HG03520 (cell line): ENCODE results near the gene DIP2C.

Source experiments
- ATAC-seq: cut with Tn5 transposase; IDR thresholded peaks from one replicate; pipeline ENCODE4 v1.9.1; 2021; ENCODE audit warnings: mild to moderate bottlenecking, moderate library complexity; ENCODE audit not compliant: unreplicated experiment

Gene DIP2C

DNA sequence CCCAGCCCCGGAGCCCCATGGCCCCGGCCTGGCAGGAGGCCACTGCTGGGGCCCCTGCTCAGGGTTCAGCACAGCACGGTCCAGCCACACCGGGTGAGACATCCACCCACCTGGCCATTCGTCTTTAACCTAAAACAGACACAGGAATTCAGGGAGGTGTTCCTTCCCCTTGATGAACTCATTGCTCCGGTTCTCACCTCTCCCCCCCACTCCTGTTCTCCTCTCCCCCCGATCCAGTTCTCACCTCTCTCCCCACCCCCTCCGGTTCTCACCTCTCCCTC is 129.8 kb downstream of the DIP2C start:
- ATAC-seq = no peak

DNA sequence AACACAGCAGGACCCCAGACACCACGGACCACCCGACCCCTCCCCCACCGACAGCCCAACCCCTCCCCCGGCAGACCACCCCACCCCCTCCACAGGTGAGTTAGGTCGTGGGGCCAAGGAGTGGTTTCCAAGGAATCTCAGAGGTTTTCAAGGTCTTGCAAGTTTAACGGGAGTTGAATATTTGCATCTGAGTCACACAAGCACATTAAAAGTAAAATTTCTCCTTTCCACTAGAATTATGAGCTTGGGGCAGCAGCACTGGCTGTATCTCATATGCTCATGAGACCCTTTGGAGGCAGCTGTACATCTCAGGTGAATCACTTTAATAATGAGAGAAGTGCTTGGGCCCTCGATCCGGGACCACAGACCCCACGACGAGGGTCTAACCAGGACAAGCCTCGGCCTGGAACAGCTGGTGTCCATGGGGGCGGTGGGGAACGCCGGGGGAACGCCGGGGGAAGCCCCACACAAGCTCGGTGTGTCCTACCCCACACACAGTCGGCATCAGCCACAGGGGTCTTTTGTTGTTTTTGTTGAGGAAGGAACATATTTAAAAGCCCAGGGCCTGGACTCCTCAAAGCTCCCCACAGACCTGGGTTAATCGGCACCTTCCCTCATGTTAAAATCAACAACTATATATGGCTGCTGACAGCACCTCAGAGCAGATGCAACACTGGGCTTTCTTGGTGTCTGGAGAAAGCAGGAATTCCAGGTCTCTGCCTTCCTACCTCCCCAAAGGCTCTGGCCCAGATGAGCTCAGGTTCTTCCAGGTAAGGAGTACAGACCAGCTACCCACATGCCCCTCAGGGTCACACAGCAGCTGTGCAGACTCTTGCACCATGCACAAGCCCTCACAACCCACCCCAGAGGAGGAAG is 130.3 kb downstream of the DIP2C start:
- ATAC-seq = no peak

DNA sequence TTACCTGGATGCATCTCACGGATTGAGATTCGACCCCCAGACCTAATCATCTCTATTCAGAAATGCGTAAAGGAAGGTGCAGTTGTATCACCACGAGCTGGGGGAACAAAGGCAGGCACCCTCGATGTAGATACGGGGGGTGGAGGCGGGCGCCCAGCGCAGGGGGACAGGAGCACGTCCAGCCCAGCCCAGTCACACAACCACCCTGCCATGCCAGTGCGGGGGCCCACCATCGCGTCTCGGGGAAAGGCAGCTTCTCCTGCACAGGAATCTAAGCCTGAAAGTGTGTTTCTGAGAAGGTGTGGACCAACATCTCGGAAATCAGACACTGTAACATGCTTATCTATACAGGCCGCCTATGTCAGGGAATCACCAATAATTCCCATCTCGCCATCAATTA is 131.1 kb downstream of the DIP2C start:
- ATAC-seq = no peak

DNA sequence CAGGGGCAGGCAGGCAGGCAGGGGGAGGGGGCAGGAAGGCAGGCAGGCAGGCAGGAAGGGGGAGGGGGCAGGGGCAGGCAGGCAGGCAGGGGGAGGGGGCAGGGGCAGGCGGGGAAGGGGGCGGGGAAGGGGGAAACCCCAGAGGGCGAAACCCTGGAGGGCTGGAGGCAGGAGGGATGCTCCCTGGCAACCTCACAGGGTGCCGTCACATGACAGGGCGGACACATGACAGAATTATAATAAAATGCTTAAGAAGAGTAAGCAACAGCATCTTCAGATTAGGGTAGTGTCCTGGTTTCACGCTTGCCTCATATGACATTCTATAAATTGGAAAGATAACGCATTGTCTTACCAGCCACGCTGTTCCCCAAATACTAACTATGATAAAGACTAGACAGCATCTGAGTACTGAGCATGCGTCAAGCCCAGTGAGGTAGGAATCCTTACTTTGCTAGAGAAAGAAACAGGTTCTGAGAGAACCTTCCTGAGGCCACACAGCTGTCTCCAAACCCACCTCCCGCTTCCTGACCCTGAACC is 131.6 kb downstream of the DIP2C start:
- ATAC-seq = no peak

DNA sequence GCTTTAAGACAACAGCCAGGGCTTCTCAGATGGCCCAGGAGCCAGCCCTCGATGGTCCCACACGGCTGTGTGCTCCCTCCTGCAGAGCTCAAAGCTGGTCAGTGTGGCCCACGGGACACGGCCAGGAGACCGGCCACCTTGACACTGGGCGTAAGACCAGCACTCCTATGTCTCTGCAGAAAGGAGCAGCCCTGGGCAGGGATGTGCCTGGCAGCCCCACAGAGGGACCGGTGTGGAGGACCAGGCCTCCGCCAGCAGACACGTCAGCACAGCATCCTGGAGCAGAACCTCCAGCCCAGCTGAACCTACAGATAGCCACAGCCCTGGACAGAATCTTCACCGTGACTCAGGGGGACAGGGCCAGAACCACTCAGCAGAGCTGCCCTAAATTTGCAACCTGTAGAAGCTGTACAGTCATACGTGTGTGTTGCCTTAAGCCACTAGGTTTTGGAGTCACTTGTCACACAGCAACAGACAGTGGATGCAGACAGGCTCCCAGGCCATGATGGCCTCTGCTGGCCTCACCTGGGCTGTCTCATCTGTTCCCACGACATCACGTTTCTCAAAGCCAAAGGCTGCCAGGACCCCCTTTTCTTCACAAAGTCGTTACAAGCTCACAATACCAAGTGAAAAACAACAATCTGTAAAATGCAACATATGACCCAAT is 132.4 kb downstream of the DIP2C start:
- ATAC-seq = no peak

DNA sequence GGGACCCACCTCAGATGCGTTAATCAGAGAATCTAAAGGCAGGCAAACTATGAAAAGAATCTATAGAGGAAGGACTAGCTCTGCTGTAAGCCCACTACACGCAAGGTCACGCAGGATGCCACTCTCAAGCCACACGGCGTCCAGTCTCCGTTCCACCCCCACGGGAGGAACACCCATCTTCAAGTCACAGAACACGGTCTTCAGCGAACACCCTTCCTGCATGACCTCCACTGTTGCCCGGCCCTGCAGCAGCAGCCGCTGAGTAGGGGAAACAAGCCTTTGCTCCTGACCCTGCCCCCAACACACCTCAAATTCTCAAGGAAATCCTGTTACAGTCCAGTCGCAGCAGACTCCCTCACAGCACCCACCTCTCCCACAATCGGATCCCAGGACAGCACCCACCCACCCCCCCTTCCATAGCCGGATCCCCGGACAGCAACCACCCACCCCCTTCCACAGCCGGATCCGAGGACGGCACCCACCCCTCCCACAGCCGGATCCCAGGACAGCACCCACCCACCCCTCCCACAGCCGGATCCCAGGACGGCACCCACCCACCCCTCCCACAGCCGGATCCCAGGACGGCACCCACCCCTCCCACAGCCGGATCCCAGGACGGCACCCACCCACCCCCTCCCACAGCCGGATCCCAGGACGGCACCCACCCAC is 133.7 kb downstream of the DIP2C start:
- ATAC-seq = no peak

DNA sequence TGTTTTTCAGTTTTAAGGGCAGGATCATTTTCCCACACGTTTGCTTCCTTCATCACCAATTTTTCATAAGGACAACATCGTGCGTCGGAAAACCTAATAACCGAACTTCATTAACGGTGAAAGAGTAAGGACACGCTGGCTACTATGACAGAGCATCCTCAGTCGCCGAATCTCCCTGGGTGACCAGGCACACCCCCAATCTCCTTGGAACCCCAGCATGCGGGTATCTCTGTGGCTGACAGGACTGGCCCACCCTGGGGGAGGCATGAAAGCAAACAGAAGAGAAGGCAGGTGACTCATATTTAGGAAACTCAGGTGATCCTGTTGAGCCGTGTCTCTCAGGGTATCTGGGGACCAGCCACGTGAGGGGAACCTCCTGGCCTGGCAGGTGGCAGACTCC is 134.2 kb downstream of the DIP2C start:
- no peak for ATAC-seq

DNA sequence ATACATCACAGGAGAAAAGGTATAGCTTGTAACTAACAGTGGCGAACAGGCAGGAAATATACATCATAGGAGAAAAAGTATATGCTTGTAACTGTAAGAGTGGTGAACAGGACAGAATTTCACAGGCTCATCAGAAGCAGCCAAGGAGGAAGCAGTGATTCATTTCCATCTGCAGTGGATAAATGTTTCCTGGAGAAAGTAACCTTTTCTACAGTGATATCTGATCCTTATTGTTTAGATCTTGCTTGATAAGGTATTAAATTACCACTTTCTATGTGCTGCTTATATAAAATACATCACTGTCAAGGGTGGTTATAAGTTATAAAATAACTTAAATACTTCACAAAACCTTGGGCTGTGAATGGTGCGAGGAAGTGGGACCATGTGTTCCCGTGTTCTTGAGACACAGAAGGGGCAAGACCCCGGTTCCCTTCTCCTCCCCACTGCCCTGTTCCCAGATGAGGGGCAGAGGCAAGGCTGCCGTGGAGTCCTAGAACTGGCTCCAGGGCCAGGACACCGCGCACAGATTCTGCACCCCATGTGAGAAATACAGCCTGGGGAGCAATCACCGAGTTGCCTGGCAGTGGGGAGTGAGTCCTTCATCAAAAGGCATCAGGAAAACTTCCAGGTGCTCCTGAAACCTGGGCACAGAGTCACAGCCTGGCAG is 135.2 kb downstream of the DIP2C start:
- no peak for ATAC-seq

DNA sequence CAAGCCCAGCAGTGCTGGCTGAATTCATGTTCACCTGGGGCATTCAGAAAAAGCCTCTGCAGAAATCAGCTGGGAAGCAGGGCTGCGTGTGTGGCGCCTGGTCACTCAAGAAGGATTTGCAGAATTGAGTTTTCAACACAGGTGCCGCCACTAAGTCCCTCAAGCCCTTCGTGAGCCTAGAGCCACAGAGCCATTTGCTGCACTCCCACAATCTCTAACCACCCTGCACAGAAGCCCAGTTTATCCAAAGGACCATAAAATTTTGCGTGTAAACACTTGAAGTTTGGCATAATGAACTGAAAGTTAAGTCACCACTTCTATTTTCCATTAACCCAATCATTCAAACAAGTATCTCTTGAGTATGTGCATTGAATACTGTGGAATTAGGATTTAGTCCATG is 136.2 kb downstream of the DIP2C start:
- ATAC-seq = no peak

DNA sequence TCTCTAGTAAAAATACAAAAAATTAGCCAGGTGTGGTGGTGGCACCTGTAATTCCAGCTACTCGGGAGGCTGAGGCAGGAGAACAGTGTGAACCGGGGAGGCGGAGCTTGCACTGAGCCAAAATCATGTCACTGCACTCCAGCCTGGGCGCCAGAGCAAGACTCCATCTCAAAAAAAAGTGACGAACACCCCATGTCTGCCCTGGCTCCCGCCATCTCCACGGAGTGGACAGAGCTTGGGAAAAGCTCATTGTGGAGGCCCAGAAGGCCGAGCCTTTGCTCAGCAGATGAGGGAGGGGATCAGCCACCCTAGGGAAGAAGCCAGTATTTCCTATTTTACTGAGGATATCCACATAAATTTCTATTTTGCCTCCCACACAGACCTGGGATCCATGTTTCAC is 136.8 kb downstream of the DIP2C start:
- ATAC-seq = no peak

DNA sequence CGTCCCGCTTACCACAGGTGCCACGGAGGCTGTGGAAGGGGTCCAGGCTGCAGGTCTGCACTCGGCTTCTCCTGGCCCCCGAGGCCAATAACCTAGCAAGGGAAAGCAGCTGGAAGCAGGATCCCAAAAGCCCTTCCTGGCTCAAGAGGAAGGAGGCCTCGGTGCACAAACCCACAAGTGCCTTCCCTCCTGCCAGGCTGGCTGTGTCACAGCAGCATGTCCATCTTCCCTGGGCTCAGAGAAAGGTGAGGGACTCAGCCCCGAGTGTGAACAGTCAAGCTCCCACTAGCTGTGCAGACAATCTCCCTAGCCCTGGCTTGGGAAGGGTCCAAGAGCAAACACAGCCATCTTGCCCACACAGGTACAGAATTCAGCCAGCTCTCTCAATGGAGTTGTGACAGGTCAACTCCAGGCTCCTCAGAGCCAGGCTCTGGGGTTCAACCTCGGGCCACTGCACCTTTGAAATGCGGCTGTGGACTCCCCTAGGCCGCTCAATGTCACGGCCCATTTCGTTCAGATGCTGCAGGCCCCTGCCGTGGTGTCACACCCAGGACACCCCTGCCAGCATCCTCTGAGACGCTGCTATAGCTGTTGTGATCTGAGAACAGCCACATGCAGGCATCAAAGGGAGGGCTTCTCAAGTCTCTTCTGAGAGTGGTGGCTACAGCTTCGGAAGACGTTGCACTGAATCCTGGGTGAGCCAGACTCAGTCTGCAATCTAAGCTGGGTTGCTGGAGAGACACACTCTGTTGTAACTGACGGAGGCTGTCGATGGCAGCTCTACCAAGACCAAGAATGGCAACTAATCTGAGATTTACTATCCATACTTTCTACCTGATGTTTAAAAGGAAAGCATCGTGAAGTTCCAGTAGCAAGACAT is 137.9 kb downstream of the DIP2C start:
- no peak for ATAC-seq

DNA sequence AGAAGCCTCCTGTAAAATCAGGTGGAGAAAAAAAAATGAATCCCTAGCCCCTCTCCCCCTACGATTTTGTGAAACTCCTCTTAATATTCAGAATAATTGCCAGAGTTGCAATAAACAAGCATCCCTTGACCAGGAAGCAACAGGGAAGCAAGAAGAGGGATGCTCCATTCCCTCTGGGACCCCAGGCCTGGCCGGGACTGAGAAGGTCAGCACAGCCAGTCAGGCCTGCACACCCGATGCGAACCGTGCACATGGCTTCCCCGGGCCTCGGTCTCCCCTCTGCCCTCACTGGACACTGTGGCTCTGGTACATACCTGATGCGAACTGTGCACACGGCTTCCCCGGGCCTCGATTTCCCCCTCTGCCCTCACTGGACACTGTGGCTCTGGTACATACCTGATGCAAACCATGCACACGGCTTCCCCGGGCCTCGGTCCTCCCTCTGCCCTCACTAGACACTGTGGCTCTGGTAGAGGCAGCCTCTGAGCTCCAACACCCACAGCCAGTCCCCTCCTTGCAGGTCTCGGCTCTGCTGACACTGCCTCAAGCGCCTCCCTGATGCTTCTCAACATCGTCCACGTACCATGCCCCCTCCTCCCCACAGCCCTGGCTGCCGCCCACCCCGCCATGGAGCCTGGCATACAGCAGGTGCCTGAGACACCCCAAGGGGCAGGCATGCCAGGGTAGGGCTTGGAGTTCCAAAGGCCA is 138.6 kb downstream of the DIP2C start:
- no peak for ATAC-seq

DNA sequence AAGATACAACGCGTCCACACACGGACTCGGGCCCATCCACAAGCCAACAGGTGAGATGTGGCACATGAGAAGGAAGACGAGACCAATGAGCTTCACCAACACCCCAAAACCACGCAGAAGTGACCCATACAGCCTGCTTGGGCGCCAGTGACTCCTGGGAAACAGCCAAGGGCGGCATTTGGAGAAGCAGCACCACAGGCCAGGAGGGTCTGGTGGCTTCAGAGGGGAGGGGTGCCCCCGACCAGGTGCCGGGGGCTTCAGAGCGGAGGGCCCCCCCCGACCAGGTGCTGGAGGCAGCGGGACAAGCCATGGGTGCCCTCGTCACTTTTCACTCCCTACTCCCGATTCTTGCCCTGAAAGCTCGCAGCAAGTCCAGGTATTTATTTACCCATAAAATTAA is 140.1 kb downstream of the DIP2C start:
- ATAC-seq = no peak

DNA sequence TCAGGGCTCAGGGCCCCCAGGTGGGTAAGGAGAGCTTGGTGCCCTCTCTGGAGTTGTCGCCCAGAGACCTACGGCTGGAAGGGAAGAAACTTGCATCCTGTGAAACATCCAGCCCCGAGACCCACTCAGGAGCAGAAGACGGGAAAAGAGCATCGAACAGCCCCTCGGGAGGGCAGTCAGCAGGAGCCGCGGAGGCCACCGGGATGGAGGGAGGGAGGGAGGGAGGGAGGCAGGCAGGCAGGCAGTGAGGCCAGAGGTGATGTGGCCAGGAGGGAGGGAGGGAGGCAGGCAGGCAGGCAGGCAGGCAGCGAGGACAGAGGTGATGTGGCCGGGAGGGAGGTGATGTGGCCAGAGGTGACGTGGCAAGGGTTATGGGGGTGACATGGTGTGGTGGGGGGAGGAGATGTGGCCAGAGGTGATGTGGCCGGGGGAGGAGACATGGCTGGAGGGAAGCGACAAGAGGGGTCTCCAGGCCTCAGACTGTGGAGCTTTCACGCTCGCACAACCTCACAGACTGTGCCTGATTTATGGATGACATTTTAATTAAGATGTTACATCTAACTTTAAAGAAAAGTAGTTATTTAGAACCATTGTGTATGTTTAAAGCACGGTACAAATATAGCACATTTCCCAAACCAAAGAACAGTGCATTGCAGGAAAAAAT is 141.1 kb downstream of the DIP2C start:
- ATAC-seq = no peak

DNA sequence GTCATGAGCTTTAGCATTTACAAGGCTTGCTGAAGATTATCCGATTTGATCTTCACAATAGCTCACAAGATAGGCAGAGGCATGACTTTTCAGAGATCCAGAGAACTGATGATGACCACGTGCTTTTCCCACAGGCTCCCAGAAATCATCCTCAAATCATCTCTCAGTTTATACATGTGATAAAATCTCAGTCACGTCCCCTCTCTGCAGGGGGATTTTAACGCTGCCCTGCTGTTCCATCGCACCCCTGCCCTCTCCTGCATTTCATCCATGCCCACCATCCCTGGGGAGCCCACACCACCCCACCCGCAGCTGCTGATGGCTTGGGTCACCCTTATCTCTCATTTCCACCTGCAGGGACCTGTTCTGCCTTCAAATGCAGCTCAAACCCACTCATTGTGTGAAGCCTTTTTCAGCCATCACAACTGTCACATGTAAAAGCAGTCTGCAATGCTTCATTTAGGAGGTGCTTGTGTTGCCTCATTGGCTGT is 141.8 kb downstream of the DIP2C start:
- no peak for ATAC-seq

DNA sequence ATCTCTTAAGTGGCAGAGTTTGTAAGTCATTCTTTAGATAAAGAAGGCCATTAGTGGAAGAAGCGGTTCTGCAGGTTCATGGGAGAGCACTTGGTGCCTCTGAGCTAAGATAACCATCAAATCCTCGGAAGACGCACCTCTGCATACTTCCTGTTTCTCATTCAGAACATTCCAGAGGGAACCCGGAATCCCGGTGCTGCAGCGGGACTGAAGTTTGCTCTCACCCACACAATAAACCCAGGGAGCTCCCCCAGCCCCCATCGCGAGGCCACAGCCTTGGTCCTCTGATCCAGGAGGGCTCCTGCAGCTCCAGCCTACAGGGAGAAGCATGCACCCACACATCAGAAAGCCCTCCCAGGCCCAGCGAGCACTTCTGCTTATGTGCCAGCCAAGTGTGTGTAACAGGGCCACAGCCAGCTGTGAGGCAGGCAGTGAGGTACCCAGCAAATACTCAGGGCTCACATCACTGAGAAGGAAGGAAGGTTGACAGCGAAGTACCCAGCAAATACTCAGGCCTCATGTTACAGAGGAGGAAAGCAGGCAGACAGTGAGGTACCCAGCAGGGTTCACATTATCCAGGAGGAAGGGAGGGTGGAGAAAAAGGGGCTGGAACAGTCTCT is 142.4 kb downstream of the DIP2C start:
- ATAC-seq = no peak

DNA sequence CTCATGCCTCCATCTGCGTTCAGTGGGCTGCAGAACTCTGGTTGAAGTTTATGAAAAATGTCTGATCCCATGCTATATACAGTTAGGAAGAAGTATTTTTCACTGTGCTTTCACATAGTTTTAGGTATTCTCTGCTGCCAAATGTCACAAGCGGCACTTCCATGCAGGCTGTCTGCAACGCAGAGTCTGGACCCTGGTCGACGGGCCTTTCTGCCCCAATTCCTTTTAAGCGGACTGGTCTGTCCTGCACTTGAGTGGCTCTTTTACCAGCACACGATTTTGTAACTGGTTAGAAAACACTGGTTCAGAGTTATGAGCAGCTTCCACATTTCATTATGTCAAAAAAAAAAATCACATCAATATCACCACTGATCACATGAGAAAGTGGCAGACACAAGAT is 143.0 kb downstream of the DIP2C start:
- no peak for ATAC-seq
